Measurements from ENCODE around the gene SOX15. TPM values are rescaled to one million over a fixed set of nuclear protein-coding genes. Genes with fewer than 3 reads are reported as not detected.

The SOX15 gene
- total and polyA plus RNA-seq, 4 donors = 0.68 to 1.1 (median 0.86) TPM; not detected in 1

DNA sequence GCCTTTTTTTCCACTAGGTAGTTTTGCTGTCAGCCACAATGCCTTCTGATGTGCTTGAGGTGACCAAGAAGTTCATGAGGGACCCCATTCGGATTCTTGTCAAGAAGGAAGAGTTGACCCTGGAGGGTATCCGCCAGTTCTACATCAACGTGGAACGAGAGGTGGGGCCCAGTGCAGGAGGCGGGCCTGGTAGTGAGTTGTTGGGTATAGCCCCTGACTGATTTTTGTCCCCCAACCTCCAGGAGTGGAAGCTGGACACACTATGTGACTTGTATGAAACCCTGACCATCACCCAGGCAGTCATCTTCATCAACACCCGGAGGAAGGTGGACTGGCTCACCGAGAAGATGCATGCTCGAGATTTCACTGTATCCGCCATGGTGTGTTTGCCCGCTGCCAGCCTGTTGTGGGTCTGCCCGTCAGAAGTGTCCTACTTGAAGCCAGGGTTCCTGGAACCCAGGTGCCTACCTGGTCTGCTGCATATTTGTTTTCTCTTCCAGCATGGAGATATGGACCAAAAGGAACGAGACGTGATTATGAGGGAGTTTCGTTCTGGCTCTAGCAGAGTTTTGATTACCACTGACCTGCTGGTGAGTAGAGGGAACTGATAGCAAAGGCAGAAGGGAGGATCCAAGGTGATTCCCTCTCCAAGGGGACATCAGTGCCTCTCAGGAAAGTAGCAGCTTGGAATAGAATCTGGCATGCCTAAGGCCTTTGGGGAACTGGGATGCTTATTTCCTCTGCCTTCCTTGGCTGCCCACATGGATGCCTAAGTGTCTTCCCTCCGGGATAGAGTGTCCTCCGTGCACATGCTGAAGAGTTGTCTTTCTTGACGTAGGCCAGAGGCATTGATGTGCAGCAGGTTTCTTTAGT, 12.3 kb downstream of the SOX15 start:
- Histone ChIP-seq H3K36me3 (ENCODE audit: control insufficient read depth in 4 of 4, insufficient read depth in 4 of 4, low read length in 4 of 4) (peaks cover 40 to 56% (median 52%) of the 10 kb centered on the region in 4 donors), H3K4me1 (ENCODE audit: control insufficient read depth in 5 of 5, insufficient read depth in 5 of 5, low read length in 5 of 5) (peaks cover 4 to 36% (median 16%) of the 10 kb centered on the region in 5 donors), H3K9ac (ENCODE audit: insufficient read depth in 1 of 2, low read length in 2 of 2) (no peak overlapping the region), H3K27ac (ENCODE audit: low read depth in 1 of 2, low read length in 1 of 2) (peak overlapping the region in 1 of 2 donors; percentile 62), H3K4me3 (no peak overlapping the region), H3K9me3 (ENCODE audit: control insufficient read depth in 4 of 4, insufficient read depth in 3 of 4, low read length in 3 of 4) (peaks cover 0 to 2% (median 0%) of the 10 kb centered on the region in 4 donors), H3K27me3 (ENCODE audit: control insufficient read depth in 3 of 3, insufficient read depth in 3 of 3, low read length in 2 of 3) (no peaks in the 10 kb centered on the region)
- WGBS, 2 donors = 81 to 87% methylated on average over 17 of the region's 17 CpGs
- ATAC-seq (ENCODE audit: insufficient read depth, low FRiP score) = no peak
- no peak for DNase-seq
- TF ChIP-seq, protein P1, sequence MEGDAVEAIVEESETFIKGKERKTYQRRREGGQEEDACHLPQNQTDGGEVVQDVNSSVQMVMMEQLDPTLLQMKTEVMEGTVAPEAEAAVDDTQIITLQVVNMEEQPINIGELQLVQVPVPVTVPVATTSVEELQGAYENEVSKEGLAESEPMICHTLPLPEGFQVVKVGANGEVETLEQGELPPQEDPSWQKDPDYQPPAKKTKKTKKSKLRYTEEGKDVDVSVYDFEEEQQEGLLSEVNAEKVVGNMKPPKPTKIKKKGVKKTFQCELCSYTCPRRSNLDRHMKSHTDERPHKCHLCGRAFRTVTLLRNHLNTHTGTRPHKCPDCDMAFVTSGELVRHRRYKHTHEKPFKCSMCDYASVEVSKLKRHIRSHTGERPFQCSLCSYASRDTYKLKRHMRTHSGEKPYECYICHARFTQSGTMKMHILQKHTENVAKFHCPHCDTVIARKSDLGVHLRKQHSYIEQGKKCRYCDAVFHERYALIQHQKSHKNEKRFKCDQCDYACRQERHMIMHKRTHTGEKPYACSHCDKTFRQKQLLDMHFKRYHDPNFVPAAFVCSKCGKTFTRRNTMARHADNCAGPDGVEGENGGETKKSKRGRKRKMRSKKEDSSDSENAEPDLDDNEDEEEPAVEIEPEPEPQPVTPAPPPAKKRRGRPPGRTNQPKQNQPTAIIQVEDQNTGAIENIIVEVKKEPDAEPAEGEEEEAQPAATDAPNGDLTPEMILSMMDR (IDR thresholded peaks at IDR 0.05; ENCODE audit: control extremely low read depth, extremely low read depth) = no peak

DNA sequence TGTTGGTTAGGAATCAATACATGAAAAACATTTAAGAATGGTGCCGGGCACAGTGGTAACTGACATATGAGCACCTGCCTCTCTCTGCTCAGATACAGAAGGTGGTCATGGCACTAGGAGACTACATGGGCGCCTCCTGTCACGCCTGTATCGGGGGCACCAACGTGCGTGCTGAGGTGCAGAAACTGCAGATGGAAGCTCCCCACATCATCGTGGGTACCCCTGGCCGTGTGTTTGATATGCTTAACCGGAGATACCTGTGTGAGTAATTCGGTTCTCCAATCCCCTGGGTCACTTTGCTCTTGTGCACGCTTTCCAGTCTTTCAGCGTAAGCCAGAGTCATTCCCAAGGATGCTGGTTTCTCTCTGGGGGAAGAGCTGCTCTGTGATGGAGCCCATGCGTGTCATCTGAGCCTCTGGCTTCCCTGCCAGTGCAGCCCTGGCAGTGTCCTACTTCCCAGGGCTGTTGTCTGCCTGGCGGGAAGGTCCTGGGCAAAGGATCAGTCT, 13.4 kb downstream of the SOX15 start:
- 87 to 89% methylated on average over 14 of the region's 14 CpGs for WGBS, 2 donors
- peaks cover 7 to 34% (median 12%) of the 10 kb centered on the region in 5 donors for H3K4me1 ChIP-seq (ENCODE audit: control insufficient read depth in 5 of 5, insufficient read depth in 5 of 5, low read length in 5 of 5)
- ATAC-seq (ENCODE audit: insufficient read depth, low FRiP score) (no peak), DNase-seq (no peak)
- peaks cover 40 to 54% (median 51%) of the 10 kb centered on the region in 4 donors for H3K36me3 ChIP-seq (ENCODE audit: control insufficient read depth in 4 of 4, insufficient read depth in 4 of 4, low read length in 4 of 4)
- peaks cover 0 to 2% (median 0%) of the 10 kb centered on the region in 4 donors for H3K9me3 ChIP-seq (ENCODE audit: control insufficient read depth in 4 of 4, insufficient read depth in 3 of 4, low read length in 3 of 4)
- no peak overlapping the region for H3K4me3 ChIP-seq
- no peak overlapping the region for H3K27ac ChIP-seq (ENCODE audit: low read depth in 1 of 2, low read length in 1 of 2)
- no peak overlapping the region for H3K9ac ChIP-seq (ENCODE audit: insufficient read depth in 1 of 2, low read length in 2 of 2)
- no peaks in the 10 kb centered on the region for H3K27me3 ChIP-seq (ENCODE audit: control insufficient read depth in 3 of 3, insufficient read depth in 3 of 3, low read length in 2 of 3)
- TF ChIP-seq, protein P1 (IDR thresholded peaks at IDR 0.05; ENCODE audit: control extremely low read depth, extremely low read depth) = no peak

DNA sequence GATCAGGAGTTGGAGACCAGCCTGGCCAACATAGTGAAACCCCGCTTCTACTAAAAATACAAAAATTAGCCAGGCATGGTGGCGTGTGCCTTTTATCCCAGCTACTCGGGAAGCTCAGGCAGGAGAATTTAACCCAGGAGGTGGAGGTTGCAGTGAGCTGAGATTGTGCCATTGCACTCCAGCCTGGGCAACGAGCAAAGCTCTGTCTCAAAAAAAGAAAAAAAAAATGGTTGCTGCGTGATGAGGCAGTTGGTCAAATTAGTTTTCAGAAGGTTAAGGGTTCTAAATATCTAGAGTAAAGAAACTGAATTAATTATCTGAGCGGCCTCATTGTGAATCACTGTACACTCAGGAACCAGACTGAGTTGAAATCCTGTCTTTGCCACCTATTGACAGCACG, 13.9 kb downstream of the SOX15 start:
- DNase-seq = no peak
- Histone ChIP-seq H3K36me3 (ENCODE audit: control insufficient read depth in 4 of 4, insufficient read depth in 4 of 4, low read length in 4 of 4) (peaks cover 40 to 54% (median 53%) of the 10 kb centered on the region in 4 donors), H3K4me3 (no peak overlapping the region), H3K27ac (ENCODE audit: low read depth in 1 of 2, low read length in 1 of 2) (no peak overlapping the region), H3K9ac (ENCODE audit: insufficient read depth in 1 of 2, low read length in 2 of 2) (no peak overlapping the region), H3K27me3 (ENCODE audit: control insufficient read depth in 3 of 3, insufficient read depth in 3 of 3, low read length in 2 of 3) (no peaks in the 10 kb centered on the region), H3K4me1 (ENCODE audit: control insufficient read depth in 5 of 5, insufficient read depth in 5 of 5, low read length in 5 of 5) (peaks cover 7 to 34% (median 12%) of the 10 kb centered on the region in 5 donors), H3K9me3 (ENCODE audit: control insufficient read depth in 4 of 4, insufficient read depth in 3 of 4, low read length in 3 of 4) (peaks cover 0 to 2% (median 0%) of the 10 kb centered on the region in 4 donors)
- WGBS, 2 donors = 75 to 78% methylated on average over 7 of the region's 7 CpGs
- TF ChIP-seq, protein P1 (IDR thresholded peaks at IDR 0.05; ENCODE audit: control extremely low read depth, extremely low read depth) = no peak
- no peak for ATAC-seq (ENCODE audit: insufficient read depth, low FRiP score)

Data from lung (tissue), 12 donors.